DND-41 (cell line): Measurements from ENCODE around the gene SPAG7.

Experiments
- ATAC-seq: fragments of 200-7000 bp; cut with Tn5 transposase; 3 replicates; pipeline ENCODE4 v1.9.1; 2021; ENCODE audit warnings: low read depth; ENCODE audit not compliant: insufficient read depth
- DNase-seq: peaks from one replicate; pipeline ENCODE4 v3.0.0-alpha.2; 2020
- H2AFZ ChIP-seq: 2 replicates; pipeline ENCODE4 v1.6.0; 2012; ENCODE audit warnings: low read depth, low read length
- H3K27ac ChIP-seq: 2 replicates; pipeline ENCODE4 v1.5.1; 2012; ENCODE audit warnings: low read length, inconsistent platforms
- H3K27me3 ChIP-seq: fragments of 200-600 bp; sonication (generic); 2 replicates; pipeline ENCODE4 v1.6.0; 2012; ENCODE audit warnings: low read length, mild to moderate bottlenecking, inconsistent platforms; ENCODE audit not compliant: insufficient read depth, poor library complexity
- H3K36me3 ChIP-seq: 2 replicates; pipeline ENCODE4 v1.5.1; 2012; ENCODE audit warnings: low read length, inconsistent platforms; ENCODE audit not compliant: insufficient read depth
- H3K4me1 ChIP-seq: 2 replicates; pipeline ENCODE4 v1.5.1; 2012; ENCODE audit warnings: mild to moderate bottlenecking, low read length; ENCODE audit not compliant: insufficient read depth
- H3K4me2 ChIP-seq: 2 replicates; pipeline ENCODE4 v1.6.0; 2012; ENCODE audit warnings: mild to moderate bottlenecking, moderate library complexity, low read length, inconsistent platforms; ENCODE audit not compliant: insufficient read depth
- H3K4me3 ChIP-seq, 2 experiments: fragments of 200-600 bp in 1 of 2; shearing (Covaris generic) in 1 of 2; 2 replicates each; pipeline ENCODE4 v1.5.1; 2012 to 2016; ENCODE audit warnings: inconsistent platforms in 2 of 2, low read length in 2 of 2, mild to moderate bottlenecking in 2 of 2, low read depth in 1 of 2, moderate library complexity in 1 of 2
- H3K79me2 ChIP-seq: 2 replicates; pipeline ENCODE4 v1.6.0; 2012; ENCODE audit warnings: low read length, inconsistent platforms; ENCODE audit not compliant: insufficient read depth
- H3K9ac ChIP-seq: 2 replicates; pipeline ENCODE4 v1.6.0; 2012; ENCODE audit warnings: low read depth, mild to moderate bottlenecking, inconsistent platforms, low read length, moderate library complexity
- H3K9me3 ChIP-seq: 2 replicates; pipeline ENCODE4 v1.5.1; 2012; ENCODE audit warnings: low read length, moderate library complexity, mild to moderate bottlenecking, inconsistent platforms; ENCODE audit not compliant: insufficient read depth, severe bottlenecking
- H4K20me1 ChIP-seq: 2 replicates; pipeline ENCODE4 v1.6.0; 2012; ENCODE audit warnings: low read length; ENCODE audit not compliant: insufficient read depth
- EZH2 ChIP-seq: IDR thresholded peaks from 3 replicates; pipeline ENCODE4 v1.6.1; 2012; ENCODE audit warnings: borderline replicate concordance, low read depth, mild to moderate bottlenecking, moderate library complexity, low read length, inconsistent platforms; ENCODE audit not compliant: severe bottlenecking
- TF ChIP-seq, protein P1 (sequence below): IDR thresholded peaks from 2 replicates; pipeline ENCODE4 v1.5.1; 2012; ENCODE audit warnings: borderline replicate concordance, low read length, moderate library complexity, mild to moderate bottlenecking; ENCODE audit not compliant: poor library complexity, severe bottlenecking; ENCODE audit errors: extremely low read depth

SPAG7 gene

DNA sequence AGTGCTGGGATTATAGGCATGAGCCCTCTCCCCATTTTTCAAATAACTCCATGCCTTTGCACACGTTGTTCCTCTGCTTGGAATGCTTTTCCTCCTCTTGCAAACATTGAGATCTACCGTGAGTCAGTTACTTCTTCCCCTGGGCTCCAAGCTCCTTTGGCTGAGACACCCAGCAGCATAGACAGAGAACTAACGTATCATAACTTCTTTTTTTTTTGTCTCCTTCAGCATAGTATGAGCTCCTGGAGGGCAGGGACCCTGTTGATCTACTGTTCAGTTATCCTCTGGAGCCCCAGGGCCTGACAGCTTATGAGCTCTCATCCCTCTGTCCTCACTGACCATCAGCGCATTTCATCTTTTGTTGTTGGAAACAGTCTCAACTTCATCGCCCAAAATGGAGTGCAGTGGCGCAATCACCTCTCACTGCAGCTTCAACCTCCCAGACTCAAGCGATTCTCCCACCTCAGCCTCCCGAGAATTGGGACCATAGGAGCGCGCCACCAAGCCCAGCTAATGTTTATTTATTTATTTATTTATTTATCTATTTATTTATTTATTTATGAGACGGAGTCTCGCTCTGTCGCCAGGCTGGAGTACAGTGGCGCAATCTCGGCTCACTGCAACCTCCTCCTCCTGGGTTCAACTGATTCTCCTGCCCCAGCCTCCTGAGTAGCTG is 2.2 kb downstream of the SPAG7 start:
- peaks cover 39% of the 10 kb centered on the region for H3K79me2 ChIP-seq
- H3K4me2 ChIP-seq, result peak overlapping the region; percentile 90; the same call in 1 of the 2 replicates
- no peak overlapping the region for H2AFZ ChIP-seq
- peaks cover 27% of the 10 kb centered on the region for H3K36me3 ChIP-seq
- H3K27me3 ChIP-seq, result no peaks in the 10 kb centered on the region
- no peak for ATAC-seq
- H3K4me1 ChIP-seq, result peaks cover 32% of the 10 kb centered on the region
- H3K4me3 ChIP-seq, result no peak overlapping the region
- H3K9ac ChIP-seq, result no peak overlapping the region
- TF ChIP-seq EZH2, result no peak
- TF ChIP-seq, protein P1, sequence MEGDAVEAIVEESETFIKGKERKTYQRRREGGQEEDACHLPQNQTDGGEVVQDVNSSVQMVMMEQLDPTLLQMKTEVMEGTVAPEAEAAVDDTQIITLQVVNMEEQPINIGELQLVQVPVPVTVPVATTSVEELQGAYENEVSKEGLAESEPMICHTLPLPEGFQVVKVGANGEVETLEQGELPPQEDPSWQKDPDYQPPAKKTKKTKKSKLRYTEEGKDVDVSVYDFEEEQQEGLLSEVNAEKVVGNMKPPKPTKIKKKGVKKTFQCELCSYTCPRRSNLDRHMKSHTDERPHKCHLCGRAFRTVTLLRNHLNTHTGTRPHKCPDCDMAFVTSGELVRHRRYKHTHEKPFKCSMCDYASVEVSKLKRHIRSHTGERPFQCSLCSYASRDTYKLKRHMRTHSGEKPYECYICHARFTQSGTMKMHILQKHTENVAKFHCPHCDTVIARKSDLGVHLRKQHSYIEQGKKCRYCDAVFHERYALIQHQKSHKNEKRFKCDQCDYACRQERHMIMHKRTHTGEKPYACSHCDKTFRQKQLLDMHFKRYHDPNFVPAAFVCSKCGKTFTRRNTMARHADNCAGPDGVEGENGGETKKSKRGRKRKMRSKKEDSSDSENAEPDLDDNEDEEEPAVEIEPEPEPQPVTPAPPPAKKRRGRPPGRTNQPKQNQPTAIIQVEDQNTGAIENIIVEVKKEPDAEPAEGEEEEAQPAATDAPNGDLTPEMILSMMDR, result no peak
- H3K27ac ChIP-seq, result no peak overlapping the region
- H4K20me1 ChIP-seq, result no peaks in the 10 kb centered on the region
- no peaks in the 10 kb centered on the region for H3K9me3 ChIP-seq
- DNase-seq, result no peak

DNA sequence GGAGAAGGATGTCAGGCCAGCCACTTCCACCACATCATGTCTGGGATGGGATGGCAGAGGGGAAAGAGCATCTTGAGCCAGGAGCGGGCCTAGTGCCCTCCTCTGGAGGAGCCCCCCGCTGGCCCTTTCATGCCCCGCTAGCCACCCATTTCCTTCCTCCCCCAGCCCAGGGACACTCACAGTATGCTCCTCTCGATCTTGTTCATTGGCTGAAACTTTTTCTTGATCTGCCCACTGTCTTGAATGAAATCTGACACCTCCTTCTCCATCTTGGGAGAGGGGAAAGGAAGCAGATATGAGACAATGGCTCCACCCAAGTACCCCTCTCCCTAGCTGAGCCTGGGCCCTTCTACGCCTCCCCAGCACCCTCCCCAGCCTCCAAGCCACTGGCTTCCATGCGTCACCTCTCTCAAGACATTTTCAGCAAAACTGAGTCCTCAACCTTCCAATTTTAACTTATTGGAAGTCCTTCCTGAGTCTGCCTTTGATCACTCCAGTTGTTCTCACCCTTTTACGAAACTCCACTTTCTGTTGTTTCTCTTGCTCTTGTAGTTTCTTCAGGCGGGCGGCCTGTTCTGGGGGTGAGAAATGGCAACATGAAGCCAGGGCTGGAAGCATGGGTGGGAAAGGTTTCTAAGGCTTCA is 7.2 kb downstream of the SPAG7 start:
- no peak for TF ChIP-seq EZH2
- TF ChIP-seq, protein P1, result no peak
- peaks cover 6% of the 10 kb centered on the region; the same call in 1 of the 2 replicates for H3K79me2 ChIP-seq
- no peaks in the 10 kb centered on the region for H3K9me3 ChIP-seq
- ATAC-seq, result no peak
- 0 out of 2 replicates have a peak, but pooled peaks cover 1% of the 10 kb centered on the region for H3K4me1 ChIP-seq
- H3K36me3 ChIP-seq, result peaks cover 19% of the 10 kb centered on the region
- H3K4me2 ChIP-seq, result no peak overlapping the region
- H4K20me1 ChIP-seq, result no peaks in the 10 kb centered on the region
- H3K27me3 ChIP-seq, result no peaks in the 10 kb centered on the region
- H3K27ac ChIP-seq, result no peak overlapping the region
- H2AFZ ChIP-seq, result no peak overlapping the region
- DNase-seq, result no peak
- no peak overlapping the region for H3K4me3 ChIP-seq
- H3K9ac ChIP-seq, result no peak overlapping the region

DNA sequence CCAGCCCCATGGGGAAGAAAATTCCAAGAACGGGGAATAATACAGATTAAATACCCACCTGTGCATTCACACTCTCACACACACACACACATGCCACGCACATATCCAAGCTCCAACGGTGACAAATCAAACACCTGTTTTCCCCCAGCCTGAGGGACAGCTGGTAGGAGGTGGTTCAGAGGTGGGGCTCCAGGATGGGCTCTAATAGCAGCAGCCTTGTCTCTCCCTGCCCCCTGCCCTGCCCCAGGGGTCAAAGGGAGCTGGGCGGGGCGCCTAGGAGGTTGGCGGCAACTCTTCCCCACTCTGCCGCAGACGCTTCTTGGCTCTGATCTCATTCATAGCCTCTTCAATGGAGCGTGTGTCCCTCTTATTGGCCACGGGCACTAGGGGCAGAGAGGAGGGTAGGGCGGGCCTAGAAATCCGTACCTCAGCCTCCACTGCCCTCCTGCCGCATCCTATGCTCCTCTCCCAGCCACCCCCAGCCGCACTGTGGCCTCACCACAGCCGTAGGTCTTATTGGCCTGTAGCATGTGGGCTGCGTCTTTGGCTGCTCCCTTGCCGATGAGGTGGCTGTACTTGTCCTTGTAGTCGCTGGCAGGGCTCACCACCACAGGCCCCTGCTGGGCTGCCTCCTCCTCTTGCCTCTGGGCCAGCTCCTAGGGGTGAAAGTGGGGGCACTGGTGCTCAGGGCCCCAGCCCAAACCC is 8.2 kb downstream of the SPAG7 start:
- Histone ChIP-seq H3K9me3 (no peaks in the 10 kb centered on the region), H3K27me3 (no peaks in the 10 kb centered on the region), H3K4me3 (no peak overlapping the region), H3K4me1 (no peaks in the 10 kb centered on the region), H2AFZ (no peak overlapping the region), H3K9ac (no peak overlapping the region), H3K27ac (no peak overlapping the region), H4K20me1 (no peaks in the 10 kb centered on the region), H3K36me3 (peaks cover 19% of the 10 kb centered on the region), H3K4me2 (no peak overlapping the region), H3K79me2 (0 out of 2 replicates have a peak, but pooled peaks cover 3% of the 10 kb centered on the region)
- DNase-seq (no peak), ATAC-seq (no peak)
- no peak for TF ChIP-seq EZH2
- TF ChIP-seq, protein P1, result no peak
